ENCODE data around the gene MTRF1L. TPM values are rescaled to one million over a fixed set of nuclear protein-coding genes. Genes with fewer than 3 reads are reported as not detected.

The MTRF1L gene, protein sequence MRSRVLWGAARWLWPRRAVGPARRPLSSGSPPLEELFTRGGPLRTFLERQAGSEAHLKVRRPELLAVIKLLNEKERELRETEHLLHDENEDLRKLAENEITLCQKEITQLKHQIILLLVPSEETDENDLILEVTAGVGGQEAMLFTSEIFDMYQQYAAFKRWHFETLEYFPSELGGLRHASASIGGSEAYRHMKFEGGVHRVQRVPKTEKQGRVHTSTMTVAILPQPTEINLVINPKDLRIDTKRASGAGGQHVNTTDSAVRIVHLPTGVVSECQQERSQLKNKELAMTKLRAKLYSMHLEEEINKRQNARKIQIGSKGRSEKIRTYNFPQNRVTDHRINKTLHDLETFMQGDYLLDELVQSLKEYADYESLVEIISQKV
- polyA plus RNA-seq (2012; ENCODE audit: insufficient read depth, insufficient read length) = 13.8 TPM

DNA sequence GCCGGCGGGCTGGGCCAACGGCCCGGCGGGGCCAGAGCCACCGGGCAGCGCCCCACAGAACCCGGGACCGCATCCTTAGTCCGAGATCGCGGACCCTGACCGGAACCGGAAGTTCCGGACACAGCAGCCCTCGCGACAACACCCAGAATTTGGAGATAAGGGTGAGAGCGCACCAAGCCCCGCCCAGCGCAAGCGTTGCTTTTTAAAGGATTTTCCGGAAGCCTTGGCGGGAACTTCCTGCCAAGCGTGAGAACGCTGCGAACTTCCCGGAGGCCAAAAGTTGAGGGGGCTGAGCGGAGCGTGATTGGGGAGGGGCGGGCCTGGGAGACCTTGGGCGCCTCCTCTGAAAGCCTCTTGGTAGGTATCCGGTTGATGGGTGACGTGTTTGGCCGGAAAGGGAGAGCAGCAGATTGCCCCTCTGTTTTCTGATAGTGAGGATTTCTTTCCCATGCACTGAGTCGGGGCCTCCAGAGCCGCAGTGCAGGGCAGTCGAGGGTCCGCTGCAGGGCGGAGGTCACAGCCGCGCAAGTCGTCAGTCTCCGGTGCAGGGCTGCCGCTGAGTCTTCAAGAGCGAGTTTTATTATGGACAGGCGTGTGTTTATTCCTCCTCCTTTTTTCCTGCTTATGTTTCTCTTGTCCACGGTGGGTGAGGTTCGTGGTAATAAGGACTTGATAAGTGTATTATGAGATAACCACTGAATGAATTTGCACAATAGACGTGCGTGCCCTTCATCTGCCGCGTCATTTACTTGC is at the start of gene MTRF1L:
MTRF1L (minus strand) TSS at position 97 of the 753 bp plus-strand sequence; CDS start at position 73, 24 bp downstream.
- peak within 1 kb of the TSS; percentile 72 for H3K4me3 ChIP-seq (ENCODE audit: low read length)
- DNase-seq (ENCODE audit: low read depth, low spot score) = peak; percentile 96

DNA sequence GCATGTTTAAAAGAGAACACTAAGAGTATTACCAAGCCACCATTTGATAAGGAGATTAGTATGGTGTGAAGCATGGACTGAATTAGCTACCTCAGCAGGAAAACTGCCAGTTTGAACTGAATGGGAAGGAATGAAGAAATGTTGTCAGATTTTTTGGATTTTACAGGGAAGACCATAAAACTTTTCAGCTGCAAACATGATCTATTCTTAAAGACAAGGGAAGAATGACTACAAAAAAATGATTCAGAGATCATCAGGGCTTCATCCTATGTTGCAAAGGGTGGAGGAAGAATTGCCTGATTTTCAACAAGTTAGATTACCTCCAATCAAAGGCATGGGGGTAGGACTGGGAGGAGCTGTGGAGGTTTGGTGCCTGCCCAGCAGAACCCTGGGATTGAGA is 49.3 kb upstream of the MTRF1L start:
- DNase-seq (ENCODE audit: low read depth, low spot score) = no peak
- H3K4me3 ChIP-seq (ENCODE audit: low read length) = no peak overlapping the region

DNA sequence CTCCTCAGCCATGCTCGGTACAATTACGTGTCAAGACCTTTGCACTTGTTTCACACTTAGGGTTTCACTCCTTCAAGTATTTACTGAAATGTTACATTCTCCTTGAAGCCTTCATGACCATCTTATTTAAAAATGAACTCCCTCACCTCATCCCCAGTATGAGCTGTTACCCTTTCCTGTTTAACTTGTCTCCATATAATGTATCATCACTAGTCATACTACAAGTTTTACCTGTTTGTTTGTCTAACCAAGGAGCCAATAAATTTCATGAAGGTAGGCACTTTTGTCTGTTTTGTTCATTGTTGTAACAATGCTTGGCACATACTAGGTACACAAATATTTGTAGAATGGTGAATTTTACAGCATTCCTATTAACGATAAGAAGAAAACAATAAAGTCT is 46.1 kb upstream of the MTRF1L start:
- no peak overlapping the region for H3K4me3 ChIP-seq (ENCODE audit: low read length)
- no peak for DNase-seq (ENCODE audit: low read depth, low spot score)

DNA sequence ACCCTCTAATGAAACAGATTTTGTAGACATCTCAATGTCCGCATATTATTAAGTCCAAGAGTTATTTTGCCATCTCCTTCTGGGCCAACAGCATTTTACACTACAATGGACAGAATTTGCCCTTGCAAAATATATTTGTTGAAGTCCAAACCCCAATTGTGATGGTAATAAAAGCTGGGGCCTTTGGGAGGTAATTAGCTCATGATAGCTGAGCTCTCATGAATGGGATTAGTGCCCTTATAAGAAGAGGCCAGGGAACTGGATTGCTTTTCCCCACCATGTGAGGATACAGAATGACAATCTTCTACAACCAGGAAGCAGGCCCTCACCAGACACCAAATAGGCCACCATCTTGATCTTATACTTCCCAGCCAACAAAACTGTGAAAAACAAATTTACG is 44.9 kb upstream of the MTRF1L start:
- no peak overlapping the region for H3K4me3 ChIP-seq (ENCODE audit: low read length)
- no peak for DNase-seq (ENCODE audit: low read depth, low spot score)

DNA sequence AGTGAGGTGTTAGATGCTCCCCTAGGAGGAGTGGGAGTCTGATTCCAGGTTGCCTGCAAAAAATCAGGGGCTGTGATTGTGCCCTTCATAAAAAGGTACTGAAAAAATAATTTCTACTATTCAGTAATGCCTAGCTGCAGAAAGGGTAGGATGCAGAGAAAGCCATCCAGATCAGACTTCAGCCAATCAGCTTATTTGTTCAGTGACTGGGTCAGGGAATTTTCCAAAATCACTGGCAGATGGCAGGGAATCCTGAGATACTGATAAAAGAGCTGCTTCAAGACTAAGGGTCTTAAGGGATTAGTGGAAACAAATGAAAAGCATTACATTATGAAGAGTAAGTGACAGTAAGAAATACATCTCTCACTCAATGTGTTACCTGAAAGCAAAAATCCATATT is 42.8 kb upstream of the MTRF1L start:
- DNase-seq (ENCODE audit: low read depth, low spot score) = no peak
- H3K4me3 ChIP-seq (ENCODE audit: low read length) = no peak overlapping the region

DNA sequence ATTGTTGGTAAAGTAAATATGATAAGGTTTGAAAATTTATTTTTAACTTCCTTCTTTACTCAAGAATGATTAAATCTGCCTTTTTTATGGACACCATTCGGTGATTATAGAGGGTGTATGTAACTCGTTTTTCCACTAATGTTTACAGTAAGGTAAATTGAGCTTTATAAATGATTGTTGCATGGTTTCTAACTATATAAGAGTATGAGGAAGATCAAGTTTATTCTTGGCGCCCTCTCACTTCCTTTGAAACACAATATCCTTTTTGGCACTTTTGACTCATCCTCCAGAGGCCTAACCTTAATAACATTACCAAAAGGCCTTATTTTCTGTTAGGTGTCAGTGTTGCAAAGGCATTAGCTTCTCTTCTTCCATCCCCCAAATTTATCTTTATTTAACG is 41.8 kb upstream of the MTRF1L start:
- DNase-seq (ENCODE audit: low read depth, low spot score) = no peak
- H3K4me3 ChIP-seq (ENCODE audit: low read length) = no peak overlapping the region

DNA sequence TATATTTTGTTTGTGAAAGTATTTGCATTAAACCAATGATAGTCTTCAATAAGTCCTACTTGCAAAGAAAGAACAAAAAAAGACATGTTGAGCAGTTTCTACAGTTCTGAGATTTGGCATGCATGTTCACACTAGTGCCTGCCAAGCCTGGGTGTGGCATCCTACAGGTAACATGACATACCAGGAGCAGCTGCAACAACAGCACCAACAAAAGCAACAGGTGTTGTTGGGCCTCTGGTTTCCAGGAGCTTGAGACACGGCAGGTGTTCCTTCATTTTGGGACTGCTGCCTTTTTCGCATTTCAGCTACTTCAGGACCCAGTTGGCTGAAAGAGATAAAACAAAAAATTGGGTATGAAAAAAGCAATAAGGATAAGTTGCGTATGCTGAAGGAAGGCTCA is 41.2 kb upstream of the MTRF1L start:
- DNase-seq (ENCODE audit: low read depth, low spot score) = no peak
- no peak overlapping the region for H3K4me3 ChIP-seq (ENCODE audit: low read length)

DNA sequence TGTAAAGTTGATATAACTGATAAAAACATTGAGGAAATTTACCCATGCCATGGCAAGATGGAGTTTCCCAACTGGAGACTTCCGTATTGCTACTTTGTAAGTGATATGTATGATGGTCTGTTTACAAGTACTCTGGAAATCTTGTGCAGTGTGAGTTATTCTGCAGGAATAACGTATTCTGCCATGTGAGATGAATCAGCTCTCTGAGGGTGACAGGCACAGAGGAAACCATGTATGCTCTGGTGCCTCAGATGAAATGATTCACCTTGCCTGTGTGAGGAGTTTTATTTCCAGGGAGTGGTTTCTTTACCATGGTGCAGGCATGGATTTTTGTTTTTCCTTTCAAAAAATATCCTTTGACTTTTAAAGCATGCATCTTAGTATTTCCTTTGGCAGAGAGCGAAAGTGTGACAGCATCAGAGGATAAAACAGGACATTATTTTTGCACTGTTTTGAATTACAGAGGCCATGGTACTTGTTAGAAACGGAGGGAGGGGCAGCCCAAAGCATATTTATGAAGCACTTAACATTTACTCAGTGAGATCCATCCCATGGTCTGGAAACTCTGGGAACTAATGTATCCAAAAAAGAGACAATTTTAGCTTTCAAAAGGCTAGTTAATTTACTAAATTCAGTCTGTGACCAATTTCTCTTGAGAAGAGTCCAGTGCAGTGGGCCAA is 36.0 kb upstream of the MTRF1L start:
- no peak for DNase-seq (ENCODE audit: low read depth, low spot score)
- H3K4me3 ChIP-seq (ENCODE audit: low read length) = no peak overlapping the region

DNA sequence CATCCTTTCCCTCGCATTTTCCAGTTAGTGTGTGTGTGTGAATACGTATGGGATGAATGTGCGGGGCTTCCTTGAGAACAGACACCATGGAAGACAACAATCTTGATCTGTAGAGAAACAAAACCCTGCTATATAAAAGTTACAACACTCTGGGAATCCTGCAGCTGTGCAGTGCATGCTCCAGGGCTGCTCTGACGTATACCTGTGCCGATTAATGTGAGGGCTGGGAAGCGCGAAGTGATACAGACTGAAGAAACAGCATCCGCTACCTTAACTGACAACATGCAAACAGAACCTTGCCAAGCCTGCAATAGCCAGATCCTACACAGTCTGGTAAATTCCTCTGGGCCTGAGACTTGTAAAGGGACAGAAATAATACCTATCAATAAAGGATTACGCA is 31.6 kb upstream of the MTRF1L start:
- H3K4me3 ChIP-seq (ENCODE audit: low read length) = no peak overlapping the region
- no peak for DNase-seq (ENCODE audit: low read depth, low spot score)

DNA sequence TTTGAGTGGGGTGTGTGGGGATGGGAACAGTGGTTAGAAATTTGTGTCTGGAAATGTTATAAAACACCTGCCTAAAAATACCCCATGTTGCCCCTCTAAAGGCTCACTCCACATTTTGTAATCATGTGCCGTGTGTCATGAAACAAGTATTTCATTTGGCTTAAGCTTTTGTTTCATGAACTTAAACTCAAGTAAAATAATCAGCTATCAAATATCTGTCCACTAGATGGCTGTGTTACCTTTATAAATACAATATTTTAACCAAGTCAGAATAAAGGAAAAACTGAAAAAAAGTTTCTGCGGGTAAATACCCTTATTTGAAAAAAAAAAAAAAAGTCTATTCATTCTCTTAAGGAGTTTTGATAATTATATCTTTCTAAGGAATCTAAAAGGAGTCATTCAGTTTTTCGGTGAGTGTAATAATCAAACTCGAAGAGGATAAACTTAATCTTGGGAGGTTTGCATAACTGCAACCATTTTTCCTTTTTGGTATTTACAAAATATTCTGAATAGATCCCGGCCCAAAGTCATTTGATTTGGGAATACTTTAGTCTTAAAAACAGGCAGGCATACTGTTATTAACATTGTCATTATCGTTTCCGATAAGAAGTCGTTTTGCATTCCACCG is 29.9 kb upstream of the MTRF1L start:
- peak; percentile 32 for DNase-seq (ENCODE audit: low read depth, low spot score)
- no peak overlapping the region for H3K4me3 ChIP-seq (ENCODE audit: low read length)

DNA sequence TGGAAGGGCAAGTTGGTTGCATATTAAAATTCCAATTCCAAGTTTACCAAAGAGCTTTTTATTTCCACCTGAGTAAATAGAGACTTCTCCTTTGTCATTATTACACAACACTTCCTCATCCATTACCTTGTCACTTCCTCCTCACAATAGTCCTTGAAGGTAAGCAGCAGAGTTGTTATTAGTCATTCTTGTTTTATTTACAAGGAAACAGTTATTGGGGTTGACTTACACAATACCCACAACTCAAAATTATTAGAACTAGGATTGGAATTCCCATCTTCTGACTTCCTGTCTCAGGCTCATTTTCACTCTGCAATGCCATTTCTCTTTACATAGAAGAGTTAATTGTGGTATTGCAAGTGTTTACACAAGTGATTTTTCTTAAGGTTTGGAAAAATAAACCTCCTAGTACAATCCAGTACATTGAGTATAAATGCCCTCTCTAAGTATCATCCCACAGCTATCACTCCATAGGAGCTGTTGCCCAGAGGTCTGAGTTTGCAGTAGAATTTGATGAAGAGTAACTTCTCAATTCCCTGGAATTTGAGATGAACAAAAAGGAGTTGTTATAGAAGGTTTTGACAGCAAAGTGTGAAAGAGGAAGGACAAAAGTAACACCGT is 28.9 kb upstream of the MTRF1L start:
- no peak overlapping the region for H3K4me3 ChIP-seq (ENCODE audit: low read length)
- no peak for DNase-seq (ENCODE audit: low read depth, low spot score)

DNA sequence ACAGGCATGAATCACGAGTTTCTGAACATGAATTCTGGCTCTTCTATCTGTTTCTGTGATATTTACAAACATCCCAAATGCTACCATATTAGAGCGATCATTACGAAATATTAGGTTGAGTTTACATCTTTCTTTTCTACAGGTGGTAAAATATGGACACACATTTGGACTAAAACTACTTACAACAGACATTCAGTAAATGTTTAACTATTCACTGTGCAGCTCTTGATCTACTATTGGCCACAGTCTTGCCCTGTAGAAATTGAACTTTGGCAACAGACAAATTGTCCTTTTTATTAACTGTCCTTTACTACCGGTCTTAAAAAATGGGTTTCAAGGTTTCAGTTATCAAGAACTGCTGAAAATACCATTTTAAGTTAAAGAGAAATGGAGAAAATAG is 26.5 kb upstream of the MTRF1L start:
- H3K4me3 ChIP-seq (ENCODE audit: low read length) = no peak overlapping the region
- no peak for DNase-seq (ENCODE audit: low read depth, low spot score)

DNA sequence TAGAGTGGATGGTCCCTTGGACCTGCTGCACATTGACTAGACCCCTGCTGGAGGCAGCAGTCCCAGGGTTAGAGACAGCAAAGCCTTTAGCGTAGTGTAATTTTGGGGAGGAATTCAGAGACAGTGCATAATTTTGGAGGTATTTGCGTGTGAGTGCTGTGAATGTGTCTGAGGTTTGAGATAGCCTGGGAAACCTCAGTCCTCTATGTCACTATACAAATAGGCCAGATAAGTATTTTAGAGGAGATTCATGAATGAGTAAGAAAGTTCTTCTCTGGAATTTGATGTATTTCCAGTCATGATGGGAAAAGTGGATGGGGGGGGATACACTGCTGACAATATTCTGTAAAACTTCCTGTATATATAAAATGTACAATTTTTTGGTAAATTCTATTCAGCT is 25.8 kb upstream of the MTRF1L start:
- H3K4me3 ChIP-seq (ENCODE audit: low read length) = no peak overlapping the region
- no peak for DNase-seq (ENCODE audit: low read depth, low spot score)

DNA sequence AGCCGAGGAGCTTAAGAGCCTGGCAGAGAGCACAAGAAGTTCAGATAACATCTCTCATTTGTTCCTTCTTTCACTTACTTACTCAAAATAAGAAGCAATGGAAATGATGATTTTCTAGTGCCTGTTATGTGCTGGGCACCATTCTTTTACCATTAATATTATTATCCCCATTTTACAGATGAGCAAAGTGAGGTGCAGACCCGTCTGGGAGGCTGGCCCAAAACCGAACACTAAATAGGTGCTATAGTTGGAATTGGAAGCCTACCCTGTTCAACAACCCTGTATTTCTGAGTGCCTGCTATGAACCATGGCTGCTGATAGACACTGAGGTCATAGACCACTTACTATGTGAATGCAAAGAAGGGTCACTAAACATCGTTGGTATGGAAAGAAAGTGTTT is 25.0 kb upstream of the MTRF1L start:
- DNase-seq (ENCODE audit: low read depth, low spot score) = no peak
- H3K4me3 ChIP-seq (ENCODE audit: low read length) = no peak overlapping the region

DNA sequence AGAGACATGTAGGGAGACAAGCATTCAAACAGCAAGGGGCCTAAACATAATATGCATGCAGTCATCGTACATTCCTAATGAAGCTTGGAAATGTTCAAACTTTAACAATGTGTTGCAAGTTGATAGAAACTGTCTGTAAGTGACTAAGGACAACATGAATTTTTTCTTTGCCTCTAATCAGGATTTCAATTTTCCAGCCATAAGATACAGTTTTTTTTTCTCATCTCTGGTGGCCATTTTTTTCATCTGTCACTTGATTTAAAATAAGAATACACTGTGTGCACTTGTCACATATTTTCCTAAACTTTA is 22.2 kb upstream of the MTRF1L start:
- H3K4me3 ChIP-seq (ENCODE audit: low read length) = no peak overlapping the region
- no peak for DNase-seq (ENCODE audit: low read depth, low spot score)

DNA sequence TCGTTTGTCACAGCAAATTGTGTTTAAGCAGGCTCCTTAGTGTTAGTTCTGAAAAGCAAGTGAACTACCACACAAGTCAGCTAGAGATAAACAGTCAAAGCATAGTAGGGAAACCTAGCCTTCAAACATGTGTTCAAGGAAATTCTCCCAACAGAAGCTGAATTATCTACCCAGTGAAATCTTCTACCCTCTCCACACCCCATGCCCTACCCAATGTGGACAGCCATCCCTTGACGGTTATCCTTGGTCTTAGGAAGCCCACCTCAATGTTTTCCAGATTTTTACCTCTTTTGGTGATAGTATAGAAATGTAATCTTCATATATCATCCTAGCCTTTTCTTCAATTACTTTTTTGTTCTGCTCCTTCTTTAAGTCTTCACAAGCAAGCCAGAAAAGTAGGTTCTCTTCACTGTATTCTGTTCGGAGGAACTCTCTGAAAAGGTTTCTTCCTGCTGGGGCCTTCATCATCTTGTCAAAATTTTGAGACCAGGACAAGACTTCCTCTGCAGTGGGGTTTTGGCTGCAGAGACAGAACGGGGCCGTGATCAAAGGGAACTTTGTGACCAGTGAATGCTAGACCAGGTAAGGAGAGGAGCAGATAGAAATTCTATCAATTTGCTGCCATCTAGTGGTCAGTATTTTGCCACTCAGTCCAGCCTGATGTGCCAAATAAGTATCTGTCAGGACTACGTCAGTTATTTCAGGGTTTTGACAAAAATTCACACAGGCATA is 21.6 kb upstream of the MTRF1L start:
- H3K4me3 ChIP-seq (ENCODE audit: low read length) = no peak overlapping the region
- peak; percentile 54 for DNase-seq (ENCODE audit: low read depth, low spot score)

DNA sequence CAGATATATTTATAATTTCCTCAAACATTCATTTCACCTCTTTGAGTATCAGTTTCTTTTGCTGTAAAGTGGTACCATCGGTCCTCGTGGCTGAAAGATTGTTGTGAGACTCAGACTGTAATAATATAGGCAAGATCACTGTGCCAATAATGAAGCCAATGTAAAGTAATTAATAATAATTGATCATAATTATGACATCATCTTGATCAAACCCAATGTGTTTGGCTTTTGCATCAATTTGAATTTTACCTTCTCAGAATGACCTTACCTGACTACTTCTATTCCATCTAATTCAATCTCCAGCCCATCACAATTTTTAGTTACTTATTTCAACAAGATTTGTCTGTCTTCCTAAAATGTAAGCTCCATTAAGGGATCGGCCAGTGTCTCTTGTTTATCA is 15.8 kb upstream of the MTRF1L start:
- H3K4me3 ChIP-seq (ENCODE audit: low read length) = no peak overlapping the region
- DNase-seq (ENCODE audit: low read depth, low spot score) = no peak

DNA sequence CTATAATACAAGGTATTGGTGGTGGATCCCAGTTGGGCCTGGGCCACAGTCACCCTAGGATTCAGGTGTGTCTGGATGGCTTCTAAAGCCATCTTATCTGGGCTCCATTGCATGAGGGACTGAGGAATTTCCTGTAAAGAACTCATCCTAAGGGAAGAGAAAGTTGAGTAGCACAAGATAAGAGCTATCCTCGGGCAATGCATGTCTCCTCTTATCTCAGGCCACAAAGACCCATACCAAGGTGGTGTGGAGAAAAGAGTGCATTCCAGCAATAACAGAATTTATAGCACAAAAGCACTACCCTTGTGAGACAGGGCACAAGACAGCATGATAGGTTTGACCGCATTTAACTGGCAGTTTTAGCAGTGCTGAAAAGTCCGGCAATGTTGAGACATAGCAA is 14.3 kb upstream of the MTRF1L start:
- no peak for DNase-seq (ENCODE audit: low read depth, low spot score)

More for the DNA sequence above, 14.3 kb upstream of the MTRF1L start:
- no peak overlapping the region for H3K4me3 ChIP-seq (ENCODE audit: low read length)

All from Jurkat, Clone E6-1 (cell line).